GM12873 (cell line): ENCODE results near the gene CECR2.

Experiments used
- TF ChIP-seq, protein P1 (sequence below): IDR thresholded peaks from 2 replicates; pipeline ENCODE4 v1.5.1; 2012; ENCODE audit warnings: low read depth, mild to moderate bottlenecking, moderate library complexity, low read length, control low read depth; ENCODE audit not compliant: insufficient read depth; ENCODE audit errors: missing control alignments

Gene CECR2

DNA sequence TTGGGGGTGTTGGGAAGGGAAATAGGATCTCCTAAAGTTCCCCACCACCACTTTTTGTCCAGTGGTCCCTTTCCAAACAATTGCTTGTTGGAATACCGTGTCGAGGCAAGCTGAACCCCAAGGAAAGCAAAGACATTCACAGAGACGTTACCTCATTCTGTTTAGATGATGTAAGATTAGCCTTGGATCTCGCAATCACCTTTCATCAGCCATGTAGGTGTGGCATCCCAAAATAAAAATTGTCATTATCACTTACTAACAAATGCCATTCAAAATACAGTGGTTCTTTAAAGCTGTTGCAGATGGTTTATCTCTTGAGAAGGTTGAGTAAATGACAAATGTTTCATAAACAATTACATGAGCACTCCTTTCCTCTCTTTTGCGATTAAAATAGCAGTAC is 107.6 kb downstream of the CECR2 start:
- TF ChIP-seq, protein P1, sequence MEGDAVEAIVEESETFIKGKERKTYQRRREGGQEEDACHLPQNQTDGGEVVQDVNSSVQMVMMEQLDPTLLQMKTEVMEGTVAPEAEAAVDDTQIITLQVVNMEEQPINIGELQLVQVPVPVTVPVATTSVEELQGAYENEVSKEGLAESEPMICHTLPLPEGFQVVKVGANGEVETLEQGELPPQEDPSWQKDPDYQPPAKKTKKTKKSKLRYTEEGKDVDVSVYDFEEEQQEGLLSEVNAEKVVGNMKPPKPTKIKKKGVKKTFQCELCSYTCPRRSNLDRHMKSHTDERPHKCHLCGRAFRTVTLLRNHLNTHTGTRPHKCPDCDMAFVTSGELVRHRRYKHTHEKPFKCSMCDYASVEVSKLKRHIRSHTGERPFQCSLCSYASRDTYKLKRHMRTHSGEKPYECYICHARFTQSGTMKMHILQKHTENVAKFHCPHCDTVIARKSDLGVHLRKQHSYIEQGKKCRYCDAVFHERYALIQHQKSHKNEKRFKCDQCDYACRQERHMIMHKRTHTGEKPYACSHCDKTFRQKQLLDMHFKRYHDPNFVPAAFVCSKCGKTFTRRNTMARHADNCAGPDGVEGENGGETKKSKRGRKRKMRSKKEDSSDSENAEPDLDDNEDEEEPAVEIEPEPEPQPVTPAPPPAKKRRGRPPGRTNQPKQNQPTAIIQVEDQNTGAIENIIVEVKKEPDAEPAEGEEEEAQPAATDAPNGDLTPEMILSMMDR: no peak

DNA sequence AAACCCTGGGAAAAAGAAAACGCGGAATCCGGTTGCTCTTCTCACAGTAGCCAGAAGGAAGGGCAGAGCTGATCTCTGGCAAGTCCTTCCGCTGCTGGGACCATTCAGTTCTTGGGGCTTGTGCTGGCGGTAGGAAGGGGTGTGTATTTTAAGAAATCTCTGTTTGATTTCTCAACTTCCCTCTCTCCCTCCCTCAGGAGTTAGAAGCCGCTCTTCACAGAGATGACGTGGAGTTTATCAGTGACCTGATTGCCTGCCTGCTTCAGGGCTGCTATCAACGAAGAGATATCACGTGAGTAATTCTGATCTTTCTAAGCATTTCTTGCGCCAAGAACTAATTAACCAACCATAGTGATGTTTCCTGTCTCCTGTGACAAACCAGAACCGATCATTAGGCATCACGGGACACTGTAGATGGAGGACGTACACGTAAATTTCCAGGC is 108.2 kb downstream of the CECR2 start:
- TF ChIP-seq, protein P1: no peak

DNA sequence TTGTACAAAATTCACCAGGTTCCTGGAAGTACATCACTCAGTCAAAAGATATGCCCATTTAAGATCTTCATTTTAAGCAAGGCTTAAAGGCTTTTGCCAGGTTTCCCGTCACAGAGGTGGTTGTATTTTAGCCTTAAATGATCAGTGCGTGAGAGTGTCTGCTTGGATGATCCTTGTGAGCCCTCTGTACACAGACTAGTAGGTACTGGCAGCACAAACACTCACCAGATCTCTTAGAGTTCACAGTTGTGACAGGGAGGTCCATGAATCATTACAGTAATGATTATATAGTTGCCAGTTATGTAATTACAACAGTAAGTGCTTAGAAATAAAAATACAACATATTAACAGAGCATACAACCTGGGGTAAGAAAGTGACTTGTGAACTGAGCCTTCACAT is 109.9 kb downstream of the CECR2 start:
- TF ChIP-seq, protein P1: no peak

DNA sequence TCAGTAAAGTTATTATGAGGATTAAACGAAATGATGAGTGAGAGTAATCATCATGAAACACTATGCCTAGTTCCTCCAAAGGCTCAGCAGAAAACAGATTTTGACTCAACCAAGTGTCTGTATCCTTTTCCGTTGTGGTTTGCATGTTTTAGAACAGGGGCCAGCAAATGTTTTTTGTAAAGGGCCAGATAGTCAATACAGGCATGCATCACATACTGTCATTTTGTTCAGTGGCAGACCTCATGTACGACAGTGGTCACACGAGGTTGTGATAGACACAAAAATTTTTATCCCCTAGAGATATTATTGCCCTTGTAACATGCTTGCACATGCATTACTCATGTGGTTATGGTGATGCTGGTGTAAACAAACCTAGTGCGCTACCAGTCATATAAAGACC is 112.2 kb downstream of the CECR2 start:
- TF ChIP-seq, protein P1: no peak

DNA sequence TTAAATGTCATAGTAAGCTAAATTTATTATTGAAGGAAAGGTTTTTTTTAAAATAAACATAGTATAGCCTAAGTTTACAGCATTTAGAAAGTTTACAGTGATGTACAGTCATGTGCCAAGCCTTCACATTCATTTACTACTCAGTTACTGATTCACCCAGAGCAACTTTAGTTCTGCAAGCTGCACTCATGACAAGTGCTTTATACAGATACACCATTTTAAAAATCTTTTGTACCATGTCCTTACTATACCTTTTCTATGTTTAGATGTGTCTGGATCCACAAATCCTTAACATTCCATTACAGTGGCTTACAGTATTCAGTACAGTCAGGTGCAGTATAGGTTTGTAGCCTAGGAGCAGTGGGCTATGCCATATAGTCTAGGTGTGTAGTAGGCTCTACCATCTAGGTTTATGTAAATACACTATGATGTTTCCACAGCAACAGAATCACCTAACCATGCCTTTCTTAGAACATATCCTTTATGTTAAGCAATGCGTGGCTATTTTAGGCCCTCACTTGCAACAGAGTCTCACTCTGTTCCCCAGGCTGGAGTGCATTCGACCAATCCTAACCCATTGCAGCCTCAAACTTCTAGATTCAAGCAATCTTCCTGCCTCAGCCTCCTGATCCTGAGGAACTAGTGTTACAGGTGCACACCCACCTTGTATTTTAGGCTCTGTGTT is 114.6 kb downstream of the CECR2 start:
- TF ChIP-seq, protein P1: no peak

DNA sequence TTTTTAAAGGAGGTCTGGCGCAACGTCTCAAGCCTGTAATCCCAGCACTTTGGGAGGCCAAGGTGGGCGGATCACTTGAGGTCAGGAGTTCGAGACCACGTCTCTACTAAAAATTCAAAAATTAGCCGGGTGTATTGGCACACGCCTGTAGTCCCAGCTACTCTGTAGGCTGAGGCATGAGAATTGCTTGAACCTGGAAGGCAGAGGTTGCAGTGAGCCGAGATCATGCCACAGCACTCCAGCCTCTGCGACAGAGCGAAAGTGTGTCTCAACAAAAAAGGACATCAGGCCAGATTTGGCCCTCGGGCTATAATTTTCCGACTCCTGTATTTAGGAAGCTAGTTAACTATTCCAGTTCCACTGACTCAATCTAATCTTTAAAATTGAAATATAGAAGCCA is 115.3 kb downstream of the CECR2 start:
- TF ChIP-seq, protein P1: no peak

DNA sequence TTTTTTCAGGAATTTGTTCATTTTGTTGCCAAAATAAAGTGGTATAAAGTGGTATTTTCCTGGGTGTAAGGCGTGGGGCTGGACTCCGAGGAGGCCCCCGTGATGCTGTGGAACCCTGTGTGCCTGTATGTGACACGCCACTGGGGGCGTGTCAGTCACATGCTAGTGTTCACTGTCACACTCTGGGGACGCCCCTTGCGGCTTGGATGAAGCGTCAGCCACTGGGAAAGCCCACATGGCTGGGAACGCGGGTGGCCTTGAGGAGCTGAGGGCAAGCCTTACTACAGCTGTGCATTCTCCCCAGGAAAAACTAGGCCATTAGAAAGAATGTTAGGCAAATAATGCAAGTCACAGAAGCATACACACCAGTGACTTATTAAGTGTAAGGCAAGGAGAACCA is 117.1 kb downstream of the CECR2 start:
- TF ChIP-seq, protein P1: no peak

DNA sequence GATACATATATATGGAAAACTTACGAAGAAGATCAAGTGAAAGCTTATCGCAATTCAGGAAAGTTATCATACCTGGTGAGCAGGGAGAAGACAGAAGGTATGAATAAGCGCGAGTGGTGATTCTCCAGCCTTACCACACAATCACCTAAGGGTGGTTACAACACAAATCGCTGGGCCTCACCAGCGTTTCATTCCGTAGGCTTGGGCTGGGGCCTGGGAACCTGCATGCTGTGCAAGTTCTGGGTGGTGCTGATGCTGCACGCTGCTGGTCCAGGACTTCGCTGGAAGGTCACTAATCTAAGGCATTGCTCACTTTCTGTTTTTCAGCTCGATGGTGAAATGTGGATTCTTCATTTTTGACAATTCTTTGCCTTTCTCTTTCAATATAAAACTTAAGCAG is 117.5 kb downstream of the CECR2 start:
- TF ChIP-seq, protein P1: no peak
